HL-60 (cell line): ENCODE data around the gene ADAP2.

Source experiments
- DNase-seq, 2 experiments: peaks; one replicate each; pipeline ENCODE4 v3.0.0-alpha.2; 2010 to 2020; ENCODE audit warnings: low read depth in 1 of 2, low spot score in 1 of 2
- H3K27ac ChIP-seq: fragments of 250-450 bp; sonication (Bioruptor Pico); replicated peaks from 2 replicates; pipeline ENCODE4 v1.5.1; 2020; ENCODE audit warnings: mild to moderate bottlenecking, moderate library complexity
- H3K27me3 ChIP-seq: fragments of 250-450 bp; sonication (Bioruptor Pico); 2 replicates; pipeline ENCODE4 v1.5.1; 2021; ENCODE audit warnings: mild to moderate bottlenecking, moderate library complexity; ENCODE audit not compliant: insufficient read depth, poor library complexity, severe bottlenecking
- H3K4me3 ChIP-seq: replicated peaks from 2 replicates; pipeline ENCODE4 v1.5.1; 2011; ENCODE audit warnings: mild to moderate bottlenecking, control low read depth, low read length; ENCODE audit not compliant: insufficient read depth
- CTCF ChIP-seq: IDR thresholded peaks from one replicate; pipeline ENCODE4 v1.5.1; 2011; ENCODE audit warnings: low read length, control low read depth, inconsistent platforms; ENCODE audit not compliant: insufficient read depth
- GABPA ChIP-seq: IDR thresholded peaks from 2 replicates; pipeline ENCODE4 v1.6.1; 2012; ENCODE audit warnings: low read depth
- POLR2AphosphoS5 ChIP-seq: IDR thresholded peaks from 2 replicates; pipeline ENCODE4 v1.6.1; 2012; ENCODE audit warnings: low read depth
- REST ChIP-seq: IDR thresholded peaks from 2 replicates; pipeline ENCODE4 v1.6.1; 2012; ENCODE audit warnings: low read depth; ENCODE audit not compliant: insufficient replicate concordance
- SPI1 ChIP-seq: IDR thresholded peaks from 2 replicates; pipeline ENCODE4 v1.6.1; 2012; ENCODE audit warnings: low read depth, mild to moderate bottlenecking, borderline replicate concordance

The ADAP2 gene

GRCh38 chr17:30913955-30914354, 7.8 kb upstream of the ADAP2 start:
- H3K4me3 ChIP-seq, result no peak overlapping the region
- TF ChIP-seq POLR2AphosphoS5 (no peak), GABPA (no peak), CTCF (no peak), SPI1 (no peak), REST (no peak)
- no peaks in the 10 kb centered on the region for H3K27me3 ChIP-seq
- no peak for DNase-seq
- no peak overlapping the region for H3K27ac ChIP-seq

- Histone ChIP-seq H3K27ac (no peak overlapping the region), H3K27me3 (no peaks in the 10 kb centered on the region), H3K4me3 (no peak overlapping the region)
- no peak for DNase-seq
- TF ChIP-seq SPI1, result no peak
- TF ChIP-seq CTCF, result no peak
- TF ChIP-seq GABPA, result no peak
- TF ChIP-seq REST, result no peak
- TF ChIP-seq POLR2AphosphoS5, result no peak
Observed at GRCh38 chr17:30915833-30916611, 5.7 kb upstream of the ADAP2 start.

GRCh38 chr17:30917050-30917449, 4.7 kb upstream of the ADAP2 start:
- no peak for DNase-seq
- TF ChIP-seq POLR2AphosphoS5 (no peak), SPI1 (no peak), REST (no peak), GABPA (no peak), CTCF (no peak)
- Histone ChIP-seq H3K27ac (no peak overlapping the region), H3K4me3 (no peak overlapping the region), H3K27me3 (no peaks in the 10 kb centered on the region)
